AG10803 (cell line): Measurements from ENCODE around the gene MCTP1.
A peak's percentile ranks its signal among the peaks of the same experiment; 100 is the strongest.

Experiments
- DNase-seq: peaks from one replicate; pipeline ENCODE4 v3.0.0; 2010; ENCODE audit warnings: low read depth
- H3K4me3 ChIP-seq: 2 replicates; pipeline ENCODE4 v1.5.1; 2011; ENCODE audit warnings: mild to moderate bottlenecking, low read length, control low read depth
- CTCF ChIP-seq: conservative IDR thresholded peaks from 2 replicates; pipeline ENCODE4 v1.5.1; 2011; ENCODE audit warnings: mild to moderate bottlenecking, low read length, control low read depth, inconsistent platforms

The MCTP1 gene

GRCh38 chr5:94903726-94904125 lies 381.2 kb downstream of the MCTP1 start:
- H3K4me3 ChIP-seq: no peak overlapping the region
- no peak for DNase-seq
- no peak for TF ChIP-seq CTCF

DNA sequence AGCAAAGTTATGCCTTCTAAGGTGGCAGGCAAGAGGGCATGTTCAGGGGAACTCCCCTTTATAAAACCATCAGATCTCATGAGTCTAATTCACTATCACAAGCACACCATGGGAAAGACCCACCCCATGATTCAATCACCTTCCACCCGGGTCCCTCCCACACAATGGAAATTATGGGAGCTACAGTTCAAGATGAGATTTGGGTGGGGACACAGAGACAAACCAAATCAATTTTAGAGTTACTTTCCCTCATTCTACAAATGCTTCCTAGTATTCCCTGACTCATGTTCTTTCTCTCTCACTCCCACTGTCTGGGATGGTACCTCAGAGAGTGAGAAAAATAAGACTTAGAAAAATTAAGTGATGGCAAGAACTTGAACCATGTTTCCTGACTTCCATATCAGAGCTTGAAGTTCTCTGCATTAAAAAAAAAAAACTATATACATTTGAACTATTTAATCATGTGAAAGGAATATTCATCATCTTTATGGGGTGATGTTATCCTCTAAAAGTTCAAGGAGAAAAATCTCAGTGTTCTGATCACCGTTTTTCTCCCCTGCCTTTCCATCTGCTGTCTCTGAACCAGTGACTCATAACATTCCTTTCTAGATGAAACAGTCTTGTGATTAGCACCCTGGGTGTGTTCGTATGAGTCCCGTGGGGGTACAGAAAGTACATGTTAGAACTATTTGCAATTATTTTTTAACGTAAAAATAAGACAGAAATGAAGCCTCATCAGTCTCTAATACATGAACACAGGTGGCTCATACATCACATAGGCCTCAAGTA lies 383.5 kb downstream of the MCTP1 start:
- no peak for TF ChIP-seq CTCF
- no peak overlapping the region for H3K4me3 ChIP-seq
- DNase-seq: peak; percentile 50

GRCh38 chr5:94900006-94900505 lies 384.8 kb downstream of the MCTP1 start:
- H3K4me3 ChIP-seq: no peak overlapping the region
- no peak for TF ChIP-seq CTCF
- no peak for DNase-seq

DNA sequence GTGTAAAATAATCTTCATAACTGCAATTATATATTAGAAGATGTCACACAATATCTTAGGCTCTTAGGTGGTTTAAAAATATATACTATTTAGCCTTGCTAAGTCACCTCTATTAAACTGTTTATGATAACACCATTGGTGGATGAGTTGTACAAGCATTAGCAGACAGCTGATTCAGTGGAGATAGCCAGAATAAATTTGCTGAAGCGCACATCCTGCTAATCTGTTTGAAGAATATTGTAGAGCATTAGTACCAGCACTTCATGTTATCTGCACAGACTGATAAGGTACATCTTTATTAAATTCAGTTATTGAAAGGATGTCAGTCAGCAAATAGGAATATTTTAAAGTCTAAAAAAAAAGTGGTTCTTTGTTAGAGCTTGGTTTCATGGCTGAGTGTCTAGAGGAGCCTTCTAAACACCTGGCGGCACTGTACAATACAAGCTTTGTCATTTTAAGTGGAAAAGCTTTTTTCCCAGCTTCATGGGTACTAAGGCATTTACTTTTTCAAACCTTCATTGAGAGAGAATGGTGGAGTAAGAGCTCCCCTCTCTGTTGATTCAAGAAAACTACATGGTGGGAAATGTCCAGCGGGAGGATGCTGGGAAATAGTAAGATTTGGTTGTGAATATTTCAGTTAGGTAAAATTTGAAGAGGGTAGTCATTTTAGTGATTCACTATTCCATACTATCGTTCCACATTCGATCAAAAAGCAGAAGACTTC lies 391.3 kb downstream of the MCTP1 start:
- TF ChIP-seq CTCF: peak; percentile 50
- no peak overlapping the region for H3K4me3 ChIP-seq
- peak; percentile 7 for DNase-seq

DNA sequence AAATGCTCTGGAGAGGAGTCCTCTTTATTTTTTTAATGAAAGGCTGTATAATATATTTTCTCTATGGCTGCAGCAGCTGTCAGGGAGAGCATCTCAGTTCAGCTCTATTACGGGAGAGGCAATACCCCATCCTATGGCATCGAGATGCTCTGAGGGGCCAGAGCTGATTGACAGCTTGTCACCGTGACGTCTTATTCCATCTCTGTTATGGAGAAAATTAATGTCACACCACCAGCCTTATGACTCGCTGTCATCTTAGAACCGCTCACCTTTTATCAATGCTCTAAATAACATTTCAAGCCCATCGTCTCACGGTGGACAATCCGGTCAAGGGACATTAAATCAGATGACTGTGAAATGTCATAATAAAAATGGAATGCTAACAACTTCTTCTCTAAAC lies 392.9 kb downstream of the MCTP1 start:
- DNase-seq: no peak
- no peak for TF ChIP-seq CTCF
- H3K4me3 ChIP-seq: no peak overlapping the region

DNA sequence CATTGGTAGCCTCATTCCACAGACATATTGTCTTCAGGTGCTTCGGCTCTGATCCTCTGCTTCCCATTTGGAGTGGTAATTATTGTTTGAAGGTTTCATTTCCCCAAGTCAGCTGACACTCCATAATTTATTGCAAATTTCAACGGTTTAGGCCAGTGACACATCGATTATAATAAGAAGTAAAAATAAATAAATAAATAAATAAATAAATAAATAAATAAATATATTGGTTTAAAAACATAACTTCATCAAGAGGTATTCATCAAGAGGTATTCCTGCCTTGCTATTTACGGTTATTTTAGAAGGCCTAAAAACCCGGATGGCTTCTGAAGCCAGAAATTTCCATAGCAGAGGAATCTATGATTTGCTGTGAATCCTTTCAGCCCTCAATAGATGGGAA lies 393.3 kb downstream of the MCTP1 start:
- no peak overlapping the region for H3K4me3 ChIP-seq
- no peak for TF ChIP-seq CTCF
- DNase-seq: no peak

- no peak overlapping the region for H3K4me3 ChIP-seq
- no peak for DNase-seq
- TF ChIP-seq CTCF: no peak
Measured at GRCh38 chr5:94890907-94891306, 394.0 kb downstream of the MCTP1 start.
